ENCODE measurements around the gene RNLS. TPM values are rescaled to one million over a fixed set of nuclear protein-coding genes. Genes with fewer than 3 reads are reported as not detected.

The RNLS gene
- total RNA-seq = 7.3 and 9.0 TPM in 2 replicates

DNA sequence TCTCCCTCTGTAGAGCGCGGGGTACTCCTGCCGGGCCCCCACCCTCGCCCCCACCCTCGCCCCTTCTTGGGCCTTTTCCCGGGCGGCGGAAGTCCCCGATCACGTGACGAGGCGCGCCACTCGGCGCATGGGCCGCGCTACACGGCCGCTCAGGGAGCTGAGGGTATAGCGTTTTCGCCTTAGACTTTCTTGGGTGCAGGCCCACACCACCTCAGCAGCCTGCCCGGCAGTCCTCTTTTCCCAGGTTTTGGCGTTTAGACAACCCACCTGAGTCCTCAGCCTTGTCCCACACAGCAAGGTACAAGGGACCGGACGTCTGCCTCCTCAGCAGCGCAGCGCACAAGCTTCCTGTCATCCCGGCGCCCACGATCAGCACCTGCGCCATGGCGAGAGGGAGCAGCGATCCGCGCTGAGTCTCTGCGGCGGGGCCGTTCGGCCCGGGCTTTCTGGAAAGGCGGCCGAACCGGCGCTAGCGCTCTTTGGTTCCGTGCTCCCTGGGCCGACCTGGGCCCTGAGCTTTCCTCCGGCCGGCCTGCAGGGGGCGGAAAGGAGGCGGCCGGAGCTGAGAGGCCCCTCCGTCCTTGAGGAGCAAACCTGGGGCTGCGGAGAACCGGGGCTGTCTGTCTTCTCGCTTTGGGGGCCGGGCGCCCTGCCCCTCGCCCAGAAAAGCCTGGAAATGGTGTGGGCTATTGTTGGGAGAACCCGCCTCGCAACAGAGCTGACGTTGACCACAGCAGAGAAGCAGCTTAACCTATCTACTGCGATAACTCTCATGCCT is at the start of gene RNLS:
TSS of gene RNLS (minus strand) at position 513 of the 778 bp plus-strand sequence.

GRCh38 chr10:88586462-88586861 is 3.3 kb upstream of the RNLS start, which contains the start of gene LIPJ:
Gene LIPJ, plus strand, starts transcription at chr10:88586762. Its CDS starts 3,926 bp downstream, at chr10:88590688.

Other genes starting within 250 kb of the RNLS start
- gene LIPJ, start 3.4 kb upstream of the RNLS start, total RNA-seq = not detected in 2 replicates
- gene LIPF, start 81.1 kb upstream of the RNLS start, total RNA-seq = not detected in 2 replicates
- 1.4 and 1.9 TPM in 2 replicates for gene LIPK, start 122.9 kb upstream of the RNLS start, total RNA-seq
- 0.42 and 0.93 TPM in 2 replicates for gene LIPN, start 176.7 kb upstream of the RNLS start, total RNA-seq
- gene LIPM, start 219.4 kb upstream of the RNLS start, total RNA-seq = 0.14 TPM in 1 of 2 replicates, not detected in the other